Transverse colon (tissue), 4 donors: Measurements from ENCODE around the gene SYCE1. TPM values are rescaled to one million over a fixed set of nuclear protein-coding genes. Genes with fewer than 3 reads are reported as not detected.

Experiments used
- DNase-seq: peaks from one replicate; pipeline ENCODE4 v3.0.0-alpha.2; 2019
- H3K27ac ChIP-seq, 4 donors: fragments of 200-600 bp; sonication (generic); 2 replicates each; pipeline ENCODE4 v1.5.1; 2016 to 2018; ENCODE audit warnings: inconsistent platforms in 4 of 4
- H3K27me3 ChIP-seq: fragments of 200-600 bp; sonication (generic); 2 replicates; pipeline ENCODE4 v1.5.1; 2017; ENCODE audit warnings: inconsistent platforms
- H3K36me3 ChIP-seq, 4 donors: fragments of 200-600 bp; sonication (generic); 2 replicates each; pipeline ENCODE4 v1.5.1; 2017 to 2019; ENCODE audit warnings: inconsistent platforms in 4 of 4
- H3K4me1 ChIP-seq, 4 donors: fragments of 200-600 bp; sonication (generic); 2 replicates each; pipeline ENCODE4 v1.5.1; 2017 to 2020; ENCODE audit warnings: inconsistent platforms in 4 of 4
- H3K4me3 ChIP-seq, 4 donors: fragments of 200-600 bp; sonication (generic); 1 replicate in 1 of 4; 2 replicates in 3 of 4; pipeline versions ENCODE4 v1.5.1 to v1.6.1; 2017 to 2019; ENCODE audit warnings: inconsistent platforms in 4 of 4
- H3K9me3 ChIP-seq, 2 donors: fragments of 200-600 bp; sonication (generic); 2 replicates each; pipeline ENCODE4 v1.5.1; 2017 to 2019; ENCODE audit warnings: inconsistent platforms in 2 of 2
- CTCF ChIP-seq, 5 experiments: fragments of 200-600 bp in 3 of 5; fragments of 450-650 bp in 2 of 5; sonication (generic) in 3 of 5; IDR thresholded peaks; 1 replicate in 2 of 5; 2 replicates in 3 of 5; pipeline ENCODE4 v1.5.1; 2016 to 2017; ENCODE audit warnings: antibody characterized with exemption in 5 of 5, inconsistent platforms in 3 of 5, mild to moderate bottlenecking in 2 of 5, moderate library complexity in 1 of 5
- EP300 ChIP-seq: sonication (generic); formaldehyde crosslinking; IDR thresholded peaks from one replicate; pipeline ENCODE4 v1.6.1; 2017; ENCODE audit warnings: antibody characterized with exemption, low read depth
- POLR2A ChIP-seq: fragments of 450-650 bp; IDR thresholded peaks from one replicate; pipeline ENCODE4 v1.6.1; 2016; ENCODE audit warnings: antibody characterized with exemption, mild to moderate bottlenecking, moderate library complexity
- POLR2AphosphoS5 ChIP-seq, 3 donors: sonication (generic); formaldehyde crosslinking; IDR thresholded peaks; one replicate each; pipeline ENCODE4 v1.6.1; 2016; ENCODE audit warnings: antibody characterized with exemption in 3 of 3
- WGBS, 2 donors: methylation state at CpG; one replicate each; pipeline ENCODE4 v1.1.5; 2018; ENCODE audit warnings: low coverage in 1 of 2; 5-methylcytosine and 5-hydroxymethylcytosine counted together
- in situ Hi-C, 4 donors: fragments of 200-750 bp; cut with MboI; loops; one replicate each; pipeline versions ENCODE4 v1.15.0 to v1.15.1; 2017; ENCODE audit warnings: low sequenced_read_pairs in 3 of 4, low pct_ligation_motif_present in 1 of 4, low pct_unique_long_range_greater_than_20kb in 1 of 4
- intact Hi-C: fragments of 100-400 bp; cut with DNase I; formaldehyde crosslinking; loops from one replicate; pipeline ENCODE4 v1.15.1; 2023; ENCODE audit warnings: low total_unique reads
- total RNA-seq, 4 donors: library from RNA; depleted of rRNA; stranded (reverse); fragments of >200 nt; gene quantifications; one replicate each; pipeline ENCODE4 v1.1.0, GENCODE V29; 2016

The SYCE1 gene
- total RNA-seq, 4 donors from 2014 or later = 2.3 TPM; not detected in 3

- H3K4me3 ChIP-seq = no peak overlapping the region
- no peak overlapping the region for H3K27ac ChIP-seq
- H3K27me3 ChIP-seq = no peaks in the 10 kb centered on the region
- intact Hi-C loops = no loop called here
- WGBS, 2 donors = 87 to 88% methylated on average over 4 of the region's 4 CpGs
- DNase-seq = no peak
- no peaks in the 10 kb centered on the region for H3K4me1 ChIP-seq
- H3K36me3 ChIP-seq = no peaks in the 10 kb centered on the region
- TF ChIP-seq EP300 (no peak), CTCF (IDR thresholded peaks at IDR 0.05) (no peak), POLR2AphosphoS5 (IDR thresholded peaks at IDR 0.05) (no peak), POLR2A (no peak)
- H3K9me3 ChIP-seq = no peaks in the 10 kb centered on the region
- in situ Hi-C loops = no loop called here
Measured at GRCh38 chr10:133511408-133511807, 54.0 kb downstream of the SYCE1 start.

- Histone ChIP-seq H3K27ac (no peak overlapping the region), H3K9me3 (no peaks in the 10 kb centered on the region), H3K27me3 (no peaks in the 10 kb centered on the region), H3K36me3 (no peaks in the 10 kb centered on the region), H3K4me3 (no peak overlapping the region), H3K4me1 (no peaks in the 10 kb centered on the region)
- no peak for DNase-seq
- in situ Hi-C loops = no loop called here
- no peak for TF ChIP-seq POLR2A
- no peak for TF ChIP-seq POLR2AphosphoS5 (IDR thresholded peaks at IDR 0.05)
- TF ChIP-seq EP300 = no peak
- TF ChIP-seq CTCF (IDR thresholded peaks at IDR 0.05) = no peak
- intact Hi-C loops = no loop called here
- WGBS, 2 donors = 80 to 84% methylated on average over 4 of the region's 4 CpGs
Measured at GRCh38 chr10:133509700-133510099, 55.7 kb downstream of the SYCE1 start.

Other genes starting within 250 kb of the SYCE1 start
- gene CALY, start 228.7 kb downstream of the SYCE1 start, total RNA-seq = 1 to 10 TPM in 1 of 4 donors, under 1 TPM in 1, not detected in 2; 0.82 to 1.3 TPM
- 100 to 1,000 TPM in 3 of 4 donors, 1 to 10 TPM in 1; 3.8 to 990 (median 495) TPM for gene PRAP1, start 218.2 kb downstream of the SYCE1 start, total RNA-seq
- 10 to 100 TPM in 3 of 4 donors, 1 to 10 TPM in 1; 1.2 to 43.3 (median 28.8) TPM for gene FUOM, start 207.6 kb downstream of the SYCE1 start, total RNA-seq
- gene ECHS1, start 192.2 kb downstream of the SYCE1 start, total RNA-seq = 100 to 1,000 TPM in 3 of 4 donors, 10 to 100 TPM in 1; 48.3 to 165 (median 120) TPM
- 10 to 100 TPM; 11.3 to 32.4 (median 17.1) TPM for gene PAOX, start 186.3 kb downstream of the SYCE1 start, total RNA-seq
- gene MTG1, start 171.4 kb downstream of the SYCE1 start, total RNA-seq = 100 to 1,000 TPM in 1 of 4 donors, 10 to 100 TPM in 3; 26.5 to 139 (median 47.0) TPM
- gene SPRN, start 141.0 kb downstream of the SYCE1 start, total RNA-seq = not detected
- gene SCART1, start 111.6 kb downstream of the SYCE1 start, total RNA-seq = 1 to 10 TPM; 1.6 to 6.5 (median 3.1) TPM
- 1 to 10 TPM in 1 of 4 donors, under 1 TPM in 2, not detected in 1; 0.64 to 3.4 (median 0.96) TPM for gene CYP2E1, start 38.2 kb downstream of the SYCE1 start, total RNA-seq
- gene FRG2B, start 61.2 kb upstream of the SYCE1 start, total RNA-seq = not detected